Hepatocyte (in vitro differentiated cells): ENCODE measurements around the gene GPAM. TPM values are rescaled to one million over a fixed set of nuclear protein-coding genes. Genes with fewer than 3 reads are reported as not detected.
"Not testable (repeated sequence)": the region's sequence is repeated elsewhere in the genome, so short reads cannot be mapped to it uniquely, and the experiment has no call there.

Experiments
- DNase-seq: peaks from one replicate; pipeline ENCODE4 v3.0.0-alpha.2; 2016; ENCODE audit warnings: low spot score
- H2AFZ ChIP-seq: fragments of 200-600 bp; sonication (generic); 2 replicates; pipeline ENCODE4 v1.6.0; 2016; ENCODE audit warnings: antibody characterized with exemption, mild to moderate bottlenecking
- H3K27ac ChIP-seq: fragments of 200-600 bp; sonication (generic); 2 replicates; pipeline ENCODE4 v1.5.1; 2016; ENCODE audit warnings: mild to moderate bottlenecking
- H3K27me3 ChIP-seq: fragments of 200-600 bp; sonication (generic); 2 replicates; pipeline ENCODE4 v1.6.1; 2016
- H3K36me3 ChIP-seq: fragments of 200-600 bp; sonication (generic); replicated peaks from 2 replicates; pipeline ENCODE4 v1.5.1; 2016; ENCODE audit warnings: low read depth; ENCODE audit not compliant: insufficient read depth
- H3K4me1 ChIP-seq: fragments of 200-600 bp; sonication (generic); 2 replicates; pipeline ENCODE4 v1.5.1; 2016; ENCODE audit warnings: mild to moderate bottlenecking, moderate library complexity; ENCODE audit not compliant: insufficient read depth
- H3K4me2 ChIP-seq: fragments of 200-600 bp; sonication (generic); 2 replicates; pipeline ENCODE4 v1.6.0; 2016
- H3K4me3 ChIP-seq: fragments of 200-600 bp; sonication (generic); 2 replicates; pipeline ENCODE4 v1.5.1; 2016; ENCODE audit warnings: mild to moderate bottlenecking
- H3K79me2 ChIP-seq: fragments of 200-600 bp; sonication (generic); 2 replicates; pipeline ENCODE4 v1.6.0; 2017; ENCODE audit warnings: mild to moderate bottlenecking
- H3K9me2 ChIP-seq: fragments of 200-600 bp; sonication (generic); replicated peaks from 2 replicates; pipeline ENCODE4 v1.6.0; 2017; ENCODE audit warnings: mild to moderate bottlenecking; ENCODE audit not compliant: insufficient read depth
- H3K9me3 ChIP-seq: fragments of 200-600 bp; sonication (generic); 2 replicates; pipeline ENCODE4 v1.5.1; 2016; ENCODE audit warnings: low read depth, mild to moderate bottlenecking
- H4K20me1 ChIP-seq: fragments of 200-600 bp; sonication (generic); 2 replicates; pipeline ENCODE4 v1.6.0; 2016; ENCODE audit warnings: mild to moderate bottlenecking; ENCODE audit not compliant: insufficient read depth, poor library complexity, severe bottlenecking
- CTCF ChIP-seq: fragments of 200-600 bp; sonication (generic); IDR thresholded peaks from 2 replicates; pipeline ENCODE4 v1.5.1; 2016; ENCODE audit warnings: antibody characterized with exemption, mild to moderate bottlenecking; ENCODE audit not compliant: poor library complexity
- EZH2 ChIP-seq: fragments of 200-600 bp; sonication (generic); IDR thresholded peaks from 2 replicates; pipeline ENCODE4 v1.6.1; 2016; ENCODE audit warnings: antibody characterized with exemption, mild to moderate bottlenecking, borderline replicate concordance
- EZH2phosphoT487 ChIP-seq: fragments of 200-600 bp; sonication (generic); IDR thresholded peaks from one replicate; pipeline ENCODE4 v1.6.1; 2018; ENCODE audit warnings: antibody characterized with exemption, mild to moderate bottlenecking, low read depth, moderate library complexity; ENCODE audit not compliant: unreplicated experiment, severe bottlenecking
- WGBS: methylation state at CpG from one replicate; pipeline ENCODE4 v1.1.6; 2016; ENCODE audit warnings: low lambda C conversion rate; ENCODE audit errors: missing lambda C conversion rate; 5-methylcytosine and 5-hydroxymethylcytosine counted together
- polyA plus RNA-seq: library from polyadenylated mRNA; unstranded; fragments of >200 nt; fragmentation: Nextera tagmentation; extraction: Ambion mirVana; gene quantifications from 2 replicates; pipeline ENCODE4 v1.2.1, GENCODE V29; 2016
- total RNA-seq: library from RNA; depleted of rRNA; stranded (reverse); fragments of >200 nt; gene quantifications from 2 replicates; pipeline ENCODE4 v1.2.3, GENCODE V29; 2014

Gene GPAM
- total and polyA plus RNA-seq, 2 experiments from 2014 or later = 7.8 to 49.2 TPM

DNA sequence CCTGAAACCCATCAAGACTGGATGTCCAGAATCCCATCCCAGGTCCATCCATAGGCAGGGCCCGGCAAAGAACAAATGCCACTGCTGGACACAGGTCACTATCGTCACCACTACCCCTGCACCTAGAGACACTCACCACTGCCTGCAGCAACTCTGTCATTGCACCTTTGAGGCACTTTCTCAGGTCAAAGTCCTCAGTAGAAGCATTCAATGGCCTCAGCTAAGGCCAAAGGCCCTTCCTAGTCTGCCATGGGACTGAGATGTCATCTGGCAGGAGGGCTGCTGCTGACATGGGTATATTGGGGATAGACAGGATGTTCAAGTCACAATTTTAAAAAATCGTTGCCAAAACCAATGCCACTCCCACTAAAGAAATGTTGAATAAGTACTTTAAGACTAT is 58.7 kb downstream of the GPAM start:
- Histone ChIP-seq H4K20me1 (no peaks in the 10 kb centered on the region), H3K4me3 (no peak overlapping the region), H3K36me3 (no peaks in the 10 kb centered on the region), H2AFZ (no peak overlapping the region), H3K9me3 (no peaks in the 10 kb centered on the region), H3K9me2 (no peaks in the 10 kb centered on the region), H3K79me2 (no peaks in the 10 kb centered on the region), H3K4me1 (no peaks in the 10 kb centered on the region), H3K4me2 (no peak overlapping the region), H3K27ac (no peak overlapping the region), H3K27me3 (no peaks in the 10 kb centered on the region)
- no peak for TF ChIP-seq EZH2phosphoT487
- peak; percentile 24 for DNase-seq
- WGBS = 92% methylated on average over 3 of the region's 3 CpGs

- Histone ChIP-seq H3K9me2 (no peaks in the 10 kb centered on the region), H3K4me2 (no peak overlapping the region), H3K79me2 (no peaks in the 10 kb centered on the region), H3K36me3 (no peaks in the 10 kb centered on the region), H3K9me3 (no peaks in the 10 kb centered on the region), H3K27me3 (no peaks in the 10 kb centered on the region), H2AFZ (no peak overlapping the region), H3K4me1 (no peaks in the 10 kb centered on the region), H3K4me3 (no peak overlapping the region), H4K20me1 (no peaks in the 10 kb centered on the region), H3K27ac (no peak overlapping the region)
- DNase-seq = no peak
- TF ChIP-seq EZH2 (no peak), EZH2phosphoT487 (no peak), CTCF (no peak)
- 78% methylated on average over 4 of the region's 4 CpGs for WGBS
Measured at GRCh38 chr10:112122827-112123226, 60.7 kb downstream of the GPAM start.

DNA sequence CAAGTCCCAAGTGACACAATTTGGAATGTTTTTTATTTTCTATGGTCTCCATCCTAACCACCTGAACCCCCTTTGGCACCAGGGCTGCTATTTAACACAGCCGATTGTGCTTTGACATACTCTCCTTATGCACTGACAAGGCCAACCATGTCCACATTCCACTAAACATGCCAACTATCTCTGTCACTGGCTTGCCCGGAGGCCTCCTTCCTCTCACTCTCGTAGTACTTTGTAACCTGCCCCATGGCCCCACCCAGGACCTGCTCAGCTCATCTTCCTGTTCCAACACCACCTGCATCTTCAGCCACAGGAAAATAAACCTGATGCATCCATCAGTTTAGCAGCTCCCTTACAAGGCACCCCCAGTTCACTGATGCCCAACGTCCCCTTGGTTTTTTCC is 63.1 kb downstream of the GPAM start:
- no peak for DNase-seq
- Histone ChIP-seq H3K9me2 (no peaks in the 10 kb centered on the region), H3K27me3 (no peaks in the 10 kb centered on the region), H3K4me2 (no peak overlapping the region), H3K79me2 (no peaks in the 10 kb centered on the region), H3K36me3 (no peaks in the 10 kb centered on the region), H3K4me1 (no peaks in the 10 kb centered on the region), H4K20me1 (no peaks in the 10 kb centered on the region), H2AFZ (no peak overlapping the region), H3K9me3 (no peaks in the 10 kb centered on the region), H3K4me3 (no peak overlapping the region), H3K27ac (no peak overlapping the region)
- no peak for TF ChIP-seq EZH2phosphoT487
- no peak for TF ChIP-seq CTCF
- no peak for TF ChIP-seq EZH2
- 88% methylated on average over 4 of the region's 4 CpGs for WGBS

DNA sequence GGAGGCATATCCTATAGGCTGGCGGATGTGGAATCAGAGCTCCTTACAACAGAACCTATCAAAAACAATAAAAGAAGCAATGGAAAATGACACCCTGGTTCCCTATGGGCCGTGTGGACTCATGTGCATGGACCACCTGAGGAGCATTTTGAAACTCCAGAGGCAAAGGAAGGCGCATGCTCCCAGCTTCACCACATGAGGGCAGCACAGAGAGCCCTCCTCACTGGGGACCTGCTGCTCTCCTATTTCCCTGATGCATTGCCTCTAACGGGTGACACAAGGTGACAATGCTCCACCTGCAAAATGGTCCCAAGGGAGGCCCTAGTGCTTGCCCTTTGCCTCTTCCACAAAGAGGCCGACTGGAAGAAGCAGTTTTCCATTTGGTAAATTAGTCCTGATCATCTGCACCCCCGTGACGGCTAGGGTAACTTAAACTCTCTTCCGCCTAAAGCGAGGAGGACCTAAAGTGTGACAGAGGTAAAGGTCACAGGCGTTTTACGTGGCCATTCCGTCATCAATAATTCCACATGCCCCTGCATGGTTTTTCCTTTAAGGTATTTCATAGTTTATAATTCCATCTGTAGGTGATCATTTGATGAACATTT is 67.7 kb downstream of the GPAM start:
- no peak overlapping the region for H2AFZ ChIP-seq
- DNase-seq = peak; percentile 58
- H3K36me3 ChIP-seq = no peaks in the 10 kb centered on the region
- no peak for TF ChIP-seq EZH2phosphoT487
- TF ChIP-seq CTCF = peak; percentile 55
- no peak overlapping the region for H3K27ac ChIP-seq
- no peak overlapping the region for H3K4me2 ChIP-seq
- H3K9me3 ChIP-seq = no peaks in the 10 kb centered on the region
- no peaks in the 10 kb centered on the region for H3K27me3 ChIP-seq
- H3K9me2 ChIP-seq = no peaks in the 10 kb centered on the region
- no peaks in the 10 kb centered on the region for H3K79me2 ChIP-seq
- no peak overlapping the region for H3K4me3 ChIP-seq
- 70% methylated on average over 12 of the region's 12 CpGs for WGBS
- H4K20me1 ChIP-seq = no peaks in the 10 kb centered on the region
- no peaks in the 10 kb centered on the region for H3K4me1 ChIP-seq

- not testable (repeated sequence) for H3K4me1 ChIP-seq, H3K27ac ChIP-seq, H3K79me2 ChIP-seq, H4K20me1 ChIP-seq, H2AFZ ChIP-seq, H3K4me3 ChIP-seq, H3K4me2 ChIP-seq, H3K36me3 ChIP-seq, H3K9me2 ChIP-seq, H3K9me3 ChIP-seq, DNase-seq, H3K27me3 ChIP-seq
- WGBS = no CpG with 5 or more reads among the region's 2 CpGs
Measured at GRCh38 chr10:112109779-112110178, 73.8 kb downstream of the GPAM start.
